ENCODE measurements around the gene BACH2.

Gene BACH2

DNA sequence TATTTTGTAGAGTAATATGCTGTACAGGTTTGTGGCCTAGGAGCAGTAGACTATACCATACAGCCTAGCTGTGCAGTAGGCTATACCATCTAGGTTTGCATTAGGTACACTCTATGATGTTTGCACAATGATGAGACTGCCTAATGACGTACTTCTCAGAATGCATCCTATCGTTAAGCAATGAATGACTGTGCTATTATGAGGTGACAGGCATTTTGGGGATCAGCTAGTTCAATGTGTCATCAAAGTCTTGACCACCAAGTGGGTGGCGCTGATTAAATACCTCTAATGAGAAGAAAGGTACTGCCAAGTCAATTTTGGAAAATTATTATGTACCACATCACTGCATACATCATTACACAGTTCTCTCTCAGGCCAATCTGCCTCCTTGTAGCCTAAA lies 190.2 kb downstream of the BACH2 start:
- H3K18ac ChIP-seq (ENCODE audit: low read length), result no peak overlapping the region
- H3K4me1 ChIP-seq (ENCODE audit: control insufficient read depth in 2 of 2, insufficient read depth in 1 of 2, low read depth in 1 of 2, low read length in 2 of 2), result peaks cover 1 to 9% of the 10 kb centered on the region in 2 donors
- H3K4me3 ChIP-seq (ENCODE audit: low read length in 2 of 2), result no peak overlapping the region
- H2BK5ac ChIP-seq (ENCODE audit: low read length), result no peak overlapping the region
- no peak for DNase-seq (ENCODE audit: low spot score)
- no peaks in the 10 kb centered on the region for H3K79me1 ChIP-seq (ENCODE audit: low read depth, low read length)
- H4K8ac ChIP-seq (ENCODE audit: low read depth, low read length), result no peak overlapping the region
- no peak overlapping the region for H2AK5ac ChIP-seq (ENCODE audit: low read depth, low read length)
- no peak overlapping the region for H3K23ac ChIP-seq (ENCODE audit: low read depth, low read length, poor library complexity)
- no peak overlapping the region for H3K27ac ChIP-seq (replicated peaks; ENCODE audit: low read length)
- H2AFZ ChIP-seq (ENCODE audit: low read length), result no peak overlapping the region
- no peak overlapping the region for H3K14ac ChIP-seq (ENCODE audit: low read length)
- no CpG with 5 or more reads among the region's 3 CpGs for WGBS, 2 donors (ENCODE audit: extremely low coverage in 2 of 2, insufficient read length in 2 of 2, insufficient replicate concordance in 1 of 2)
- H3K9me3 ChIP-seq (replicated peaks in 1 of 2; ENCODE audit: control insufficient read depth in 2 of 2, insufficient read depth in 1 of 2, low read depth in 1 of 2, low read length in 2 of 2), result peaks cover 0 to 6% of the 10 kb centered on the region in 2 donors
- no peak overlapping the region for H2BK15ac ChIP-seq (ENCODE audit: low read length)
- H3K4me2 ChIP-seq (ENCODE audit: insufficient read depth, low read length, poor library complexity, severe bottlenecking), result no peak overlapping the region
- no peak overlapping the region for H3K9ac ChIP-seq (ENCODE audit: low read depth, low read length, poor library complexity)
- no peak overlapping the region for H2BK12ac ChIP-seq (ENCODE audit: low read length)
- H3K27me3 ChIP-seq (ENCODE audit: control insufficient read depth in 3 of 3, insufficient read depth in 3 of 3, low read depth in 1 of 3, low read length in 3 of 3), result no peaks in the 10 kb centered on the region
- H3K36me3 ChIP-seq (replicated peaks in 1 of 2; ENCODE audit: control insufficient read depth in 2 of 2, insufficient read depth in 2 of 2, low read length in 2 of 2), result peaks cover 0 to 3% of the 10 kb centered on the region in 2 donors
- no peak overlapping the region for H4K91ac ChIP-seq (ENCODE audit: low read depth, low read length, poor library complexity)
- no peak overlapping the region for H3K4ac ChIP-seq (ENCODE audit: low read length)
- no peak overlapping the region for H2BK120ac ChIP-seq (ENCODE audit: low read depth, low read length)

DNA sequence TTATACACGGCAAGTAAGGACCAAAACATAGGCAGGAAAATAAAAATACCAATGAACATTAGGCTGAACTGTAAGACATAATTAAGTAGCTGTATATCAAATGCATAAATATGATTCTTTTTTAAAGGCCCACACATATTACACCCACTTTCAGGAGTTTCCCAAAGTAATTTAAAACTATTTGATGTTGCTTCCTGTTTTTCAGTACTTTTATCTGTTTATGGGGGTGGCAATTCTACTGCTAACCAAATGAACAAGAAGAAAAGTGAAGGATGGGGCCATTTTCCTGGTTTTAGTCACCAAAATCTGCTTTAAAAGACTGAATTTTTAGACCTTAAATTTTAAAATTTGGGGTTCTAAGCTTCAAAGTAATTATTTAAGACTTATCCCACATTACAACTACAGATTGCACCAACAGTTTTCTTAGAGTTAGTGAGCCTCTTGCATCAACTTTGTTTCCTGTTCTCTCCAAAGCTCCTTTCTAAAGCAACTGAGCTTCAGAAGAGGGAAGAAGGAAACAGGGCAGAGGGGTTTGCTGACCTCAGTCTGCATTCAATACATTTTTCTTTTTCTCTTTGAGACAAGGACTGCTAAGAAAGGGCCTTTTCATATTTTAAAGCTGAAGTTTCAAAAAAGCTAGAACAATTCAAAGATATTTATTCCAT lies 191.0 kb downstream of the BACH2 start:
- Histone ChIP-seq H2AK5ac (ENCODE audit: low read depth, low read length) (no peak overlapping the region), H3K9me3 (replicated peaks in 1 of 2; ENCODE audit: control insufficient read depth in 2 of 2, insufficient read depth in 1 of 2, low read depth in 1 of 2, low read length in 2 of 2) (peaks cover 0 to 8% of the 10 kb centered on the region in 2 donors), H2BK5ac (ENCODE audit: low read length) (no peak overlapping the region), H3K4me1 (ENCODE audit: control insufficient read depth in 2 of 2, insufficient read depth in 1 of 2, low read depth in 1 of 2, low read length in 2 of 2) (peaks cover 1 to 9% of the 10 kb centered on the region in 2 donors), H3K9ac (ENCODE audit: low read depth, low read length, poor library complexity) (no peak overlapping the region), H3K27ac (replicated peaks; ENCODE audit: low read length) (no peak overlapping the region), H2BK12ac (ENCODE audit: low read length) (no peak overlapping the region), H3K14ac (ENCODE audit: low read length) (no peak overlapping the region), H3K4ac (ENCODE audit: low read length) (no peak overlapping the region), H3K4me3 (ENCODE audit: low read length in 2 of 2) (no peak overlapping the region), H2BK120ac (ENCODE audit: low read depth, low read length) (no peak overlapping the region), H3K79me1 (ENCODE audit: low read depth, low read length) (no peaks in the 10 kb centered on the region), H4K8ac (ENCODE audit: low read depth, low read length) (no peak overlapping the region), H3K27me3 (ENCODE audit: control insufficient read depth in 3 of 3, insufficient read depth in 3 of 3, low read depth in 1 of 3, low read length in 3 of 3) (no peaks in the 10 kb centered on the region), H3K36me3 (replicated peaks in 1 of 2; ENCODE audit: control insufficient read depth in 2 of 2, insufficient read depth in 2 of 2, low read length in 2 of 2) (peaks cover 0 to 3% of the 10 kb centered on the region in 2 donors), H4K91ac (ENCODE audit: low read depth, low read length, poor library complexity) (no peak overlapping the region), H2BK15ac (ENCODE audit: low read length) (no peak overlapping the region), H3K4me2 (ENCODE audit: insufficient read depth, low read length, poor library complexity, severe bottlenecking) (no peak overlapping the region), H3K23ac (ENCODE audit: low read depth, low read length, poor library complexity) (no peak overlapping the region), H2AFZ (ENCODE audit: low read length) (no peak overlapping the region), H3K18ac (ENCODE audit: low read length) (no peak overlapping the region)
- no peak for DNase-seq (ENCODE audit: low spot score)
- WGBS, 2 donors (ENCODE audit: extremely low coverage in 2 of 2, insufficient read length in 2 of 2, insufficient replicate concordance in 1 of 2), result no CpG with 5 or more reads among the region's 1 CpG

DNA sequence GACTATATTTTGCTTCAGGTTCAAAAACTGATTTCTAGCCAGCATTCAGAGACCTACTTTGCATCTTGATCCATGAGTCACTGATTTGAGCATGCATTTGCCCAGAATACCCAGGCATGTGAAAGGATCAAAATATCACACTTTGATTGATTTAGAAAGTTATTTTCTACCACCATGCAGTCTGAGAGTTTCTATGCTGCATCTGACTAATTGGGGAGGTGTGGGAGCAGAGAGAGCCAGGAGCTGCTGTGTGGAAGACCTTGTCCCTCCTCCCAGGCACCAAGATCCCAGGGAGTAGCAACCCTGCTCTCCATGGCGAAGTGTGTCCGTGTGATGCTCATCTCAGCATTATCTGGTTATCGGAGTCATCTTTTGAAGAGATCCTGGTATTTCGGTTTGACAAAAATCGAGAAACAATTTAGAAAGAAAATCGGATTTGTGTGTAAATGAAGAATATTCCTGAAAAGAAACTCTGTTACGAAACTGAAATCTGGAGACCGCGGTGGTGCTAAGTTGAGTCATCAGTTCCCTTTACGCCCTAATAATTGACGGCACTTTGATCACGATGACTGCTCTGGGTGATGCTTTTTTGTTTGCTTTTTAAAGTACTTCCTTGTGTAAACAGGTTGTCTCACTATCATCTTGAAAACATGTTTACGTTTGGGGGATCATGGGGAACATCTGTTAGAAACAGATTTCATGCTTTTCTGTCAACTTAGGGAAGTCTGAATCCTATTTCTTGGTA lies 193.4 kb downstream of the BACH2 start:
- DNase-seq (ENCODE audit: low spot score), result no peak
- H4K91ac ChIP-seq (ENCODE audit: low read depth, low read length, poor library complexity), result no peak overlapping the region
- no peak overlapping the region for H2BK120ac ChIP-seq (ENCODE audit: low read depth, low read length)
- H3K4me2 ChIP-seq (ENCODE audit: insufficient read depth, low read length, poor library complexity, severe bottlenecking), result no peak overlapping the region
- no peak overlapping the region for H2AFZ ChIP-seq (ENCODE audit: low read length)
- no peak overlapping the region for H3K14ac ChIP-seq (ENCODE audit: low read length)
- no peaks in the 10 kb centered on the region for H3K27me3 ChIP-seq (ENCODE audit: control insufficient read depth in 3 of 3, insufficient read depth in 3 of 3, low read depth in 1 of 3, low read length in 3 of 3)
- H3K23ac ChIP-seq (ENCODE audit: low read depth, low read length, poor library complexity), result no peak overlapping the region
- no peak overlapping the region for H2AK5ac ChIP-seq (ENCODE audit: low read depth, low read length)
- no peak overlapping the region for H3K27ac ChIP-seq (replicated peaks; ENCODE audit: low read length)
- H3K4me1 ChIP-seq (ENCODE audit: control insufficient read depth in 2 of 2, insufficient read depth in 1 of 2, low read depth in 1 of 2, low read length in 2 of 2), result peaks cover 0 to 10% of the 10 kb centered on the region in 2 donors
- no peak overlapping the region for H2BK15ac ChIP-seq (ENCODE audit: low read length)
- no peak overlapping the region for H3K4me3 ChIP-seq (ENCODE audit: low read length in 2 of 2)
- no peaks in the 10 kb centered on the region for H3K79me1 ChIP-seq (ENCODE audit: low read depth, low read length)
- H4K8ac ChIP-seq (ENCODE audit: low read depth, low read length), result no peak overlapping the region
- peaks cover 0 to 3% of the 10 kb centered on the region in 2 donors for H3K36me3 ChIP-seq (replicated peaks in 1 of 2; ENCODE audit: control insufficient read depth in 2 of 2, insufficient read depth in 2 of 2, low read length in 2 of 2)
- no peak overlapping the region for H3K4ac ChIP-seq (ENCODE audit: low read length)
- peaks cover 0 to 8% of the 10 kb centered on the region in 2 donors for H3K9me3 ChIP-seq (replicated peaks in 1 of 2; ENCODE audit: control insufficient read depth in 2 of 2, insufficient read depth in 1 of 2, low read depth in 1 of 2, low read length in 2 of 2)
- no peak overlapping the region for H2BK12ac ChIP-seq (ENCODE audit: low read length)
- H3K18ac ChIP-seq (ENCODE audit: low read length), result no peak overlapping the region
- no peak overlapping the region for H3K9ac ChIP-seq (ENCODE audit: low read depth, low read length, poor library complexity)
- H2BK5ac ChIP-seq (ENCODE audit: low read length), result no peak overlapping the region
- WGBS, 2 donors (ENCODE audit: extremely low coverage in 2 of 2, insufficient read length in 2 of 2, insufficient replicate concordance in 1 of 2), result 100% methylated on average over 1 of the region's 13 CpGs; no CpG with 5 or more reads in 1 of the 2 donors

DNA sequence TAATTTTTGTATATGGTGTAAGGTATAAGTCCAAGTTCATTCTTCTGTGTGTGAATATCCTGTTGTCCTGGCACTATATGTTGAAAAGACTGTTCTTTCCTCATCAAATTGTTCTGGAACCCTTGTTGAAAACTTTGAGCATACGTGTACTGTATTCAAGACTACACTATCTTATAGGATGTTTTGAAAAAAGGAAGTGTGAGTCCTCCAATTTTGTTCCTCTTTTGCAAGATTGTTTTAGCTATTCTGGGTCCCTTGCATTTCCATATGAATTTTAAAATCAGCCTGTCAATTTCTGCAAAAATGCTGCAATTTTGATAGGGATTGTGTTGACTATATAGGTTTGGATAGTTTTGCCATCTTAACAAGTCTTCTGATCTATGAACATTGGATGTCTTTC lies 195.2 kb downstream of the BACH2 start:
- Histone ChIP-seq H3K18ac (ENCODE audit: low read length) (no peak overlapping the region), H3K79me1 (ENCODE audit: low read depth, low read length) (no peaks in the 10 kb centered on the region), H3K27ac (replicated peaks; ENCODE audit: low read length) (no peak overlapping the region), H3K9me3 (replicated peaks in 1 of 2; ENCODE audit: control insufficient read depth in 2 of 2, insufficient read depth in 1 of 2, low read depth in 1 of 2, low read length in 2 of 2) (peaks cover 0 to 8% of the 10 kb centered on the region in 2 donors), H3K4me2 (ENCODE audit: insufficient read depth, low read length, poor library complexity, severe bottlenecking) (no peak overlapping the region), H3K9ac (ENCODE audit: low read depth, low read length, poor library complexity) (no peak overlapping the region), H2BK15ac (ENCODE audit: low read length) (no peak overlapping the region), H2AFZ (ENCODE audit: low read length) (no peak overlapping the region), H3K4me1 (ENCODE audit: control insufficient read depth in 2 of 2, insufficient read depth in 1 of 2, low read depth in 1 of 2, low read length in 2 of 2) (peaks cover 0 to 7% of the 10 kb centered on the region in 2 donors), H4K8ac (ENCODE audit: low read depth, low read length) (no peak overlapping the region), H3K4me3 (ENCODE audit: low read length in 2 of 2) (no peak overlapping the region), H3K36me3 (replicated peaks in 1 of 2; ENCODE audit: control insufficient read depth in 2 of 2, insufficient read depth in 2 of 2, low read length in 2 of 2) (peaks cover 0 to 3% of the 10 kb centered on the region in 2 donors), H2BK5ac (ENCODE audit: low read length) (no peak overlapping the region), H3K27me3 (ENCODE audit: control insufficient read depth in 3 of 3, insufficient read depth in 3 of 3, low read depth in 1 of 3, low read length in 3 of 3) (no peaks in the 10 kb centered on the region), H2BK12ac (ENCODE audit: low read length) (no peak overlapping the region), H2AK5ac (ENCODE audit: low read depth, low read length) (no peak overlapping the region), H3K14ac (ENCODE audit: low read length) (no peak overlapping the region), H3K23ac (ENCODE audit: low read depth, low read length, poor library complexity) (no peak overlapping the region), H2BK120ac (ENCODE audit: low read depth, low read length) (no peak overlapping the region), H3K4ac (ENCODE audit: low read length) (no peak overlapping the region), H4K91ac (ENCODE audit: low read depth, low read length, poor library complexity) (no peak overlapping the region)
- DNase-seq (ENCODE audit: low spot score), result no peak
- WGBS, 2 donors (ENCODE audit: extremely low coverage in 2 of 2, insufficient read length in 2 of 2, insufficient replicate concordance in 1 of 2), result no CpG with 5 or more reads among the region's 1 CpG
